PC-3 (cell line): ENCODE data around the gene HHAT. TPM values are rescaled to one million over a fixed set of nuclear protein-coding genes. Genes with fewer than 3 reads are reported as not detected.

ENCODE experiments used
- ATAC-seq: fragments of 200-7000 bp; cut with Tn5 transposase; 2 replicates; pipeline ENCODE4 v1.9.1; 2020; ENCODE audit warnings: mild to moderate bottlenecking, moderate library complexity
- BruUV-seq: library from RNA; stranded (reverse); fragments of 400-500 nt; replicated peaks from 2 replicates; lab custom pipeline; 2021; lab: Mats Ljungman, UMichigan
- CTCF ChIA-PET: fragments of 300-600 bp; sonication (Branson Sonifier 250); formaldehyde crosslinking; loops from one replicate; lab custom pipeline; 2022; ENCODE audit warnings: antibody characterized with exemption; lab: Charles Lee
- POLR2A ChIA-PET: fragments of 300-600 bp; sonication (Branson Sonifier 250); formaldehyde crosslinking; loops from one replicate; lab custom pipeline; 2022; ENCODE audit warnings: antibody characterized with exemption; ENCODE audit not compliant: unreplicated experiment; lab: Charles Lee
- DNase-seq: peaks from one replicate; pipeline ENCODE4 v3.0.0-alpha.2; 2015
- H2AFZ ChIP-seq: fragments of 300-600 bp; sonication (generic); 2 replicates; pipeline ENCODE4 v1.6.0; 2016; ENCODE audit warnings: antibody characterized with exemption, low read length
- H3F3A ChIP-seq: fragments of 300-600 bp; sonication (generic); one replicate; pipeline ENCODE4 v1.6.0; 2017; ENCODE audit warnings: antibody characterized with exemption, low read length, control low read depth, mild to moderate bottlenecking; ENCODE audit not compliant: unreplicated experiment
- H3K27ac ChIP-seq: fragments of 300-600 bp; sonication (generic); 2 replicates; pipeline ENCODE4 v1.5.1; 2016; ENCODE audit warnings: mild to moderate bottlenecking, low read length
- H3K27me3 ChIP-seq: fragments of 300-600 bp; sonication (generic); 2 replicates; pipeline ENCODE4 v1.6.1; 2016; ENCODE audit warnings: low read length, mixed read lengths
- H3K36me3 ChIP-seq: fragments of 300-600 bp; sonication (generic); 2 replicates; pipeline ENCODE4 v1.6.1; 2016; ENCODE audit warnings: low read depth, mixed run types, low read length, mixed read lengths
- H3K4me1 ChIP-seq: fragments of 300-600 bp; sonication (generic); 2 replicates; pipeline ENCODE4 v1.5.1; 2016; ENCODE audit warnings: low read length; ENCODE audit not compliant: insufficient read depth
- H3K4me2 ChIP-seq: fragments of 300-600 bp; sonication (generic); 2 replicates; pipeline ENCODE4 v1.6.0; 2016; ENCODE audit warnings: low read length
- H3K4me3 ChIP-seq: fragments of 300-600 bp; sonication (generic); 2 replicates; pipeline ENCODE4 v1.5.1; 2016; ENCODE audit warnings: mild to moderate bottlenecking, low read length, mixed read lengths
- H3K79me2 ChIP-seq: fragments of 300-600 bp; sonication (generic); 2 replicates; pipeline ENCODE4 v1.6.1; 2017; ENCODE audit warnings: low read length, mixed read lengths
- H3K9ac ChIP-seq: fragments of 300-600 bp; sonication (generic); 2 replicates; pipeline ENCODE4 v1.6.0; 2016; ENCODE audit warnings: mild to moderate bottlenecking, low read length
- H3K9me2 ChIP-seq: fragments of 300-600 bp; sonication (generic); replicated peaks from 2 replicates; pipeline ENCODE4 v1.6.1; 2016; ENCODE audit warnings: mixed run types, low read length, mixed read lengths
- H3K9me3 ChIP-seq: fragments of 300-600 bp; sonication (generic); 2 replicates; pipeline ENCODE4 v1.6.1; 2016; ENCODE audit warnings: low read length, mixed read lengths
- H4K20me1 ChIP-seq: fragments of 300-600 bp; sonication (generic); 2 replicates; pipeline ENCODE4 v1.6.1; 2016; ENCODE audit warnings: low read length, mixed read lengths
- CTCF ChIP-seq: fragments of 300-600 bp; sonication (generic); conservative IDR thresholded peaks from 2 replicates; pipeline ENCODE4 v1.5.1; 2017; ENCODE audit warnings: antibody characterized with exemption, low read depth, mild to moderate bottlenecking, low read length
- EZH2 ChIP-seq: fragments of 300-600 bp; sonication (generic); IDR thresholded peaks from one replicate; pipeline ENCODE4 v1.6.1; 2017; ENCODE audit warnings: antibody characterized with exemption, mild to moderate bottlenecking, low read length; ENCODE audit not compliant: unreplicated experiment
- EZH2phosphoT487 ChIP-seq: fragments of 300-600 bp; sonication (generic); IDR thresholded peaks from 2 replicates; pipeline ENCODE4 v1.6.1; 2018; ENCODE audit warnings: mild to moderate bottlenecking, antibody characterized with exemption, low read length, borderline replicate concordance
- intact Hi-C: fragments of 100-400 bp; cut with micrococcal nuclease; formaldehyde crosslinking; loops from 2 replicates; pipeline ENCODE4 v1.9.0; 2023
- total RNA-seq: library from RNA; depleted of rRNA; stranded (reverse); fragments of >200 nt; gene quantifications from 2 replicates; pipeline ENCODE4 v1.2.3, GENCODE V29; 2014

Gene HHAT
- total RNA-seq, 1 experiment from 2014 or later = 3.4 TPM

GRCh38 chr1:210600421-210601159 is 271.9 kb downstream of the HHAT start:
- Histone ChIP-seq H3K9ac (no peak overlapping the region), H3F3A (no peaks in the 10 kb centered on the region), H3K27ac (no peak overlapping the region), H3K9me2 (no peaks in the 10 kb centered on the region), H2AFZ (no peak overlapping the region), H3K4me1 (peaks cover 23% of the 10 kb centered on the region), H3K4me3 (no peak overlapping the region), H3K9me3 (no peaks in the 10 kb centered on the region), H3K4me2 (no peak overlapping the region), H4K20me1 (no peaks in the 10 kb centered on the region), H3K36me3 (no peaks in the 10 kb centered on the region), H3K27me3 (no peaks in the 10 kb centered on the region), H3K79me2 (no peaks in the 10 kb centered on the region)
- no peak for ATAC-seq
- intact Hi-C loops = no loop called here
- CTCF ChIA-PET = no interaction called here
- BruUV-seq = no TSS peak
- TF ChIP-seq EZH2 = no peak
- TF ChIP-seq EZH2phosphoT487 = no peak
- TF ChIP-seq CTCF = no peak
- POLR2A ChIA-PET = no interaction called here
- DNase-seq = no peak

- peaks cover 10% of the 10 kb centered on the region for H3K4me1 ChIP-seq
- ChIA-PET CTCF (interaction anchor here (0.6 kb wide), 1 partner anchor 229 kb away, joined by 3 read pairs; no protein-coding TSS in a partner anchor), POLR2A (no interaction called here)
- H3K9me3 ChIP-seq = no peaks in the 10 kb centered on the region
- DNase-seq (no peak), ATAC-seq (no peak)
- BruUV-seq = no TSS peak
- no peaks in the 10 kb centered on the region for H4K20me1 ChIP-seq
- H3K27me3 ChIP-seq = peaks cover 3% of the 10 kb centered on the region; the same call in 1 of the 2 replicates
- no peak overlapping the region for H3K27ac ChIP-seq
- intact Hi-C loops = no loop called here
- H3K4me2 ChIP-seq = no peak overlapping the region
- H3K9me2 ChIP-seq = no peaks in the 10 kb centered on the region
- H3K79me2 ChIP-seq = no peaks in the 10 kb centered on the region
- no peaks in the 10 kb centered on the region for H3K36me3 ChIP-seq
- H2AFZ ChIP-seq = no peak overlapping the region
- H3K4me3 ChIP-seq = no peak overlapping the region
- no peaks in the 10 kb centered on the region for H3F3A ChIP-seq
- TF ChIP-seq CTCF (no peak), EZH2phosphoT487 (no peak), EZH2 (no peak)
- H3K9ac ChIP-seq = no peak overlapping the region
Observed at GRCh38 chr1:210603123-210603522, 274.4 kb downstream of the HHAT start.

GRCh38 chr1:210605099-210605498 is 276.4 kb downstream of the HHAT start:
- H3K4me3 ChIP-seq = no peak overlapping the region
- H3K9me3 ChIP-seq = no peaks in the 10 kb centered on the region
- no peak overlapping the region for H3K9ac ChIP-seq
- no peaks in the 10 kb centered on the region for H3K36me3 ChIP-seq
- H3K79me2 ChIP-seq = no peaks in the 10 kb centered on the region
- no TSS peak for BruUV-seq
- TF ChIP-seq CTCF (no peak), EZH2 (no peak), EZH2phosphoT487 (no peak)
- ATAC-seq = no peak
- intact Hi-C loops = no loop called here
- H3K9me2 ChIP-seq = no peaks in the 10 kb centered on the region
- peaks cover 3% of the 10 kb centered on the region; the same call in 1 of the 2 replicates for H3K27me3 ChIP-seq
- no peak for DNase-seq
- POLR2A ChIA-PET = no interaction called here
- no peaks in the 10 kb centered on the region for H4K20me1 ChIP-seq
- no peaks in the 10 kb centered on the region for H3F3A ChIP-seq
- H2AFZ ChIP-seq = no peak overlapping the region
- no peaks in the 10 kb centered on the region for H3K4me1 ChIP-seq
- CTCF ChIA-PET = no interaction called here
- H3K4me2 ChIP-seq = no peak overlapping the region
- no peak overlapping the region for H3K27ac ChIP-seq
